ENCODE results near the gene HLCS. TPM values are rescaled to one million over a fixed set of nuclear protein-coding genes. Genes with fewer than 3 reads are reported as not detected.

Gene HLCS
- total RNA-seq, 3 donors from 2014 or later (not counting 1 experiment from before 2014, with no cell fraction given) = 28.4 to 36.0 (median 33.0) TPM

- no peaks in the 10 kb centered on the region for H3K27me3 ChIP-seq (ENCODE audit: control insufficient read depth, insufficient read depth, low read length)
- H3K27me3 Mint-ChIP-seq (ENCODE audit: low read depth in 2 of 2) = no peaks in the 10 kb centered on the region
- H3K36me3 ChIP-seq (ENCODE audit: control insufficient read depth, insufficient read depth, low read length) = no peaks in the 10 kb centered on the region
- no peaks in the 10 kb centered on the region for H3K36me3 Mint-ChIP-seq
- DNase-seq (no peak), ATAC-seq (no peak)
- no peak for TF ChIP-seq CTCF (IDR thresholded peaks at IDR 0.05)
- no peak overlapping the region for H3K27ac ChIP-seq (ENCODE audit: low read length)
- no peaks in the 10 kb centered on the region for H3K4me1 ChIP-seq (ENCODE audit: control insufficient read depth, insufficient read depth, low read length)
- intact Hi-C loops (cut with micrococcal nuclease) = no loop called here
- no peak overlapping the region for H3K4me3 Mint-ChIP-seq
- no peak overlapping the region for H3K27ac Mint-ChIP-seq
- H3K9me3 ChIP-seq (ENCODE audit: control insufficient read depth, insufficient read depth, low read length) = no peaks in the 10 kb centered on the region
- no peaks in the 10 kb centered on the region for H3K9me3 Mint-ChIP-seq
- WGBS (ENCODE audit: insufficient coverage) = 88% methylated on average over 3 of the region's 3 CpGs
- H3K4me3 ChIP-seq (ENCODE audit: low read length) = no peak overlapping the region
- no peaks in the 10 kb centered on the region for H3K4me1 Mint-ChIP-seq
Measured at GRCh38 chr21:36813052-36813451, 153.4 kb downstream of the HLCS start.

GRCh38 chr21:36811762-36812161, 154.7 kb downstream of the HLCS start:
- no peaks in the 10 kb centered on the region for H3K4me1 ChIP-seq (ENCODE audit: control insufficient read depth, insufficient read depth, low read length)
- TF ChIP-seq CTCF (IDR thresholded peaks at IDR 0.05) = no peak
- Mint-ChIP-seq H3K27me3 (ENCODE audit: low read depth in 2 of 2) (no peaks in the 10 kb centered on the region), H3K27ac (no peak overlapping the region), H3K4me3 (no peak overlapping the region), H3K36me3 (no peaks in the 10 kb centered on the region), H3K4me1 (no peaks in the 10 kb centered on the region), H3K9me3 (no peaks in the 10 kb centered on the region)
- WGBS (ENCODE audit: insufficient coverage) = 90% methylated on average over 5 of the region's 7 CpGs
- DNase-seq = no peak
- ATAC-seq = no peak
- H3K4me3 ChIP-seq (ENCODE audit: low read length) = no peak overlapping the region
- no peak overlapping the region for H3K27ac ChIP-seq (ENCODE audit: low read length)
- intact Hi-C loops (cut with micrococcal nuclease) = no loop called here
- H3K36me3 ChIP-seq (ENCODE audit: control insufficient read depth, insufficient read depth, low read length) = no peaks in the 10 kb centered on the region
- H3K9me3 ChIP-seq (ENCODE audit: control insufficient read depth, insufficient read depth, low read length) = no peaks in the 10 kb centered on the region
- H3K27me3 ChIP-seq (ENCODE audit: control insufficient read depth, insufficient read depth, low read length) = no peaks in the 10 kb centered on the region

- Mint-ChIP-seq H3K36me3 (no peaks in the 10 kb centered on the region), H3K4me1 (peaks cover 0 to 6% of the 10 kb centered on the region in 2 donors), H3K9me3 (no peaks in the 10 kb centered on the region), H3K27me3 (ENCODE audit: low read depth in 2 of 2) (no peaks in the 10 kb centered on the region), H3K4me3 (no peak overlapping the region), H3K27ac (no peak overlapping the region)
- intact Hi-C loops (cut with micrococcal nuclease) = no loop called here
- TF ChIP-seq CTCF (IDR thresholded peaks at IDR 0.05) = no peak
- Histone ChIP-seq H3K27ac (ENCODE audit: low read length) (no peak overlapping the region), H3K27me3 (ENCODE audit: control insufficient read depth, insufficient read depth, low read length) (no peaks in the 10 kb centered on the region), H3K9me3 (ENCODE audit: control insufficient read depth, insufficient read depth, low read length) (no peaks in the 10 kb centered on the region), H3K4me1 (ENCODE audit: control insufficient read depth, insufficient read depth, low read length) (no peaks in the 10 kb centered on the region), H3K36me3 (ENCODE audit: control insufficient read depth, insufficient read depth, low read length) (no peaks in the 10 kb centered on the region), H3K4me3 (ENCODE audit: low read length) (no peak overlapping the region)
- WGBS (ENCODE audit: insufficient coverage) = 92% methylated on average over 2 of the region's 2 CpGs
- ATAC-seq = no peak
- DNase-seq = no peak
Measured at GRCh38 chr21:36810443-36810842, 156.0 kb downstream of the HLCS start.

GRCh38 chr21:36807422-36807928, 159.0 kb downstream of the HLCS start:
- DNase-seq = no peak
- no peaks in the 10 kb centered on the region for H3K36me3 Mint-ChIP-seq
- no peak overlapping the region for H3K27ac ChIP-seq (ENCODE audit: low read length)
- H3K9me3 Mint-ChIP-seq = no peaks in the 10 kb centered on the region
- WGBS (ENCODE audit: insufficient coverage) = 96% methylated on average over 8 of the region's 8 CpGs
- no peak for TF ChIP-seq CTCF (IDR thresholded peaks at IDR 0.05)
- no peak overlapping the region for H3K4me3 ChIP-seq (ENCODE audit: low read length)
- H3K27me3 Mint-ChIP-seq (ENCODE audit: low read depth in 2 of 2) = no peaks in the 10 kb centered on the region
- H3K4me3 Mint-ChIP-seq = no peak overlapping the region
- H3K4me1 ChIP-seq (ENCODE audit: control insufficient read depth, insufficient read depth, low read length) = no peaks in the 10 kb centered on the region
- intact Hi-C loops (cut with micrococcal nuclease) = no loop called here
- H3K27ac Mint-ChIP-seq = no peak overlapping the region
- H3K4me1 Mint-ChIP-seq = peaks cover 5 to 6% of the 10 kb centered on the region in 2 donors
- no peak for ATAC-seq
- no peaks in the 10 kb centered on the region for H3K27me3 ChIP-seq (ENCODE audit: control insufficient read depth, insufficient read depth, low read length)
- no peaks in the 10 kb centered on the region for H3K9me3 ChIP-seq (ENCODE audit: control insufficient read depth, insufficient read depth, low read length)
- no peaks in the 10 kb centered on the region for H3K36me3 ChIP-seq (ENCODE audit: control insufficient read depth, insufficient read depth, low read length)
